OCI-LY7 (cell line): Measurements from ENCODE around the gene HES7. TPM values are rescaled to one million over a fixed set of nuclear protein-coding genes. Genes with fewer than 3 reads are reported as not detected.

ENCODE experiments used
- BruUV-seq: library from RNA; stranded (reverse); fragments of 400-500 nt; replicated peaks from 2 replicates; lab custom pipeline; 2021; lab: Mats Ljungman, UMichigan
- CTCF ChIA-PET: fragments of 300-600 bp; sonication (Branson Sonifier 250); formaldehyde crosslinking; loops from one replicate; lab custom pipeline; 2022; ENCODE audit warnings: antibody characterized with exemption; ENCODE audit not compliant: unreplicated experiment; lab: Charles Lee
- POLR2A ChIA-PET: fragments of 300-600 bp; sonication (Branson Sonifier 250); formaldehyde crosslinking; loops from one replicate; lab custom pipeline; 2022; ENCODE audit warnings: antibody characterized with exemption; lab: Charles Lee
- DNase-seq: peaks from one replicate; pipeline ENCODE4 v3.0.0-alpha.2; 2015; ENCODE audit warnings: low spot score
- H2AFZ ChIP-seq: fragments of 200-600 bp; sonication (generic), shearing (Covaris generic); 2 replicates; pipeline ENCODE4 v1.6.1; 2014; ENCODE audit warnings: mild to moderate bottlenecking, antibody characterized with exemption, low read length, moderate library complexity
- H3K27ac ChIP-seq: fragments of 200-600 bp; sonication (generic); 2 replicates; pipeline ENCODE4 v1.5.1; 2014; ENCODE audit warnings: mixed run types, low read depth, mild to moderate bottlenecking, moderate library complexity, low read length, inconsistent platforms; ENCODE audit not compliant: poor library complexity, severe bottlenecking
- H3K36me3 ChIP-seq: fragments of 200-600 bp; sonication (generic); 2 replicates; pipeline ENCODE4 v1.6.1; 2014; ENCODE audit warnings: mild to moderate bottlenecking, antibody characterized with exemption, low read length, moderate library complexity, mixed read lengths; ENCODE audit not compliant: insufficient read depth
- H3K4me1 ChIP-seq: fragments of 200-600 bp; sonication (generic); 2 replicates; pipeline ENCODE4 v1.5.1; 2014; ENCODE audit warnings: mild to moderate bottlenecking, low read length; ENCODE audit not compliant: insufficient read depth, poor library complexity, severe bottlenecking
- H3K4me2 ChIP-seq: fragments of 200-600 bp; sonication (generic); 2 replicates; pipeline ENCODE4 v1.6.1; 2014; ENCODE audit warnings: mild to moderate bottlenecking, low read length
- H3K4me3 ChIP-seq: fragments of 200-600 bp; sonication (generic); 2 replicates; pipeline ENCODE4 v1.5.1; 2014; ENCODE audit warnings: mild to moderate bottlenecking, low read depth, low read length; ENCODE audit not compliant: poor library complexity, severe bottlenecking
- H3K79me2 ChIP-seq: fragments of 200-600 bp; sonication (generic); 2 replicates; pipeline ENCODE4 v1.6.1; 2016; ENCODE audit warnings: low read depth, mild to moderate bottlenecking, low read length, moderate library complexity, mixed read lengths; ENCODE audit not compliant: insufficient read depth
- H3K9me2 ChIP-seq: fragments of 200-600 bp; sonication (generic); 2 replicates; pipeline ENCODE4 v1.6.1; 2016; ENCODE audit warnings: mild to moderate bottlenecking, low read length, mixed read lengths; ENCODE audit not compliant: insufficient read depth
- H3K9me3 ChIP-seq: fragments of 200-600 bp; sonication (generic); 2 replicates; pipeline ENCODE4 v1.6.1; 2014; ENCODE audit warnings: mild to moderate bottlenecking, mixed run types, low read length, mixed read lengths
- H4K20me1 ChIP-seq: fragments of 200-600 bp; sonication (generic); 2 replicates; pipeline ENCODE4 v1.6.1; 2014; ENCODE audit warnings: mild to moderate bottlenecking, antibody characterized with exemption, low read length, moderate library complexity, mixed read lengths; ENCODE audit not compliant: insufficient read depth
- CTCF ChIP-seq: fragments of 200-600 bp; sonication (generic); conservative IDR thresholded peaks from 2 replicates; pipeline ENCODE4 v1.5.1; 2014; ENCODE audit warnings: mild to moderate bottlenecking, antibody characterized with exemption, low read length, moderate library complexity, mixed read lengths
- EZH2phosphoT487 ChIP-seq: fragments of 200-600 bp; sonication (generic); IDR thresholded peaks from 2 replicates; pipeline ENCODE4 v1.6.1; 2018; ENCODE audit warnings: low read depth, borderline replicate concordance, mild to moderate bottlenecking, mixed run types, antibody characterized with exemption, low read length, moderate library complexity, mixed read lengths
- intact Hi-C: fragments of 100-400 bp; cut with micrococcal nuclease; formaldehyde crosslinking; loops from one replicate; pipeline ENCODE4 v1.10.0; 2022; ENCODE audit not compliant: unreplicated experiment
- total RNA-seq, 2 experiments: library from RNA; depleted of rRNA in 1 of 2; stranded (reverse); fragments of >200 nt in 1 of 2; shearing (Covaris generic) in 1 of 2; gene quantifications; 2 replicates each; pipeline ENCODE4 v1.2.3, GENCODE V29; 2014 to 2022

HES7 gene
- total RNA-seq, 2 experiments from 2014 or later, result 0.44 to 5.8 TPM

DNA sequence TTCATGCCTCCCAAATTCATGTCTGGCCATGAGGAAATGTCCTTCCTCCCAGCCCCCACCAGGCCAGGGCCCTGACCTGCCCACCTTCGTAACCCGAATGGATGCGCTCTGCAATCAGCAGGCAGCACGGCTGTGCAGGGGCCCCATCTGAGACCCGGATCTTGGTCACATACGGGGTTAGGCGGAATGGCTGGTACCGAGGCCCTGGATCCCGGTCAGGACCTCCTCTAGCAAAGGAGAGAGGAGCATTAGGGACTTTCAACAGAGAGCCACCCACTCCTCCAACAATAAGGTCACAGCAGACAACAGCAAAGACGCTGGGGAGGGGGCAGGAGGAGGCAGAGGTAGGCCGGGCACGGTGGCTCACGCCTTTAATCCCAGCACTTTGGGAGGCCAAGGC lies 24.7 kb upstream of the HES7 start:
- no peaks in the 10 kb centered on the region for H3K9me3 ChIP-seq
- H3K4me3 ChIP-seq, result no peak overlapping the region
- no peaks in the 10 kb centered on the region; the same call in 1 of the 2 replicates for H4K20me1 ChIP-seq
- H2AFZ ChIP-seq, result no peak overlapping the region
- ChIA-PET CTCF (no interaction called here), POLR2A (interaction anchor here (1.0 kb wide), 1 partner anchor 15 kb away, joined by 3 read pairs; no protein-coding TSS in a partner anchor)
- no peak for DNase-seq
- H3K4me1 ChIP-seq, result peaks cover 22% of the 10 kb centered on the region
- peaks cover 65% of the 10 kb centered on the region for H3K36me3 ChIP-seq
- TF ChIP-seq CTCF (no peak), EZH2phosphoT487 (no peak)
- peaks cover 12% of the 10 kb centered on the region; the same call in 1 of the 2 replicates for H3K79me2 ChIP-seq
- H3K4me2 ChIP-seq, result no peak overlapping the region
- H3K9me2 ChIP-seq, result no peaks in the 10 kb centered on the region
- H3K27ac ChIP-seq, result no peak overlapping the region
- intact Hi-C loops, result no loop called here
- BruUV-seq, result no TSS peak

- H3K27ac ChIP-seq, result no peak overlapping the region
- DNase-seq, result no peak
- BruUV-seq, result no TSS peak
- no peak overlapping the region for H3K4me2 ChIP-seq
- H3K4me3 ChIP-seq, result no peak overlapping the region
- intact Hi-C loops, result no loop called here
- H3K4me1 ChIP-seq, result peaks cover 16% of the 10 kb centered on the region
- H3K9me2 ChIP-seq, result no peaks in the 10 kb centered on the region
- no peaks in the 10 kb centered on the region; the same call in 1 of the 2 replicates for H4K20me1 ChIP-seq
- no peak overlapping the region for H2AFZ ChIP-seq
- H3K9me3 ChIP-seq, result no peaks in the 10 kb centered on the region
- H3K36me3 ChIP-seq, result peaks cover 65% of the 10 kb centered on the region
- TF ChIP-seq CTCF, result no peak
- TF ChIP-seq EZH2phosphoT487, result no peak
- ChIA-PET CTCF (no interaction called here), POLR2A (interaction anchor here (0.6 to 1.0 kb wide), 2 partner anchors 14 to 160 kb away, joined by 3 read pairs; no protein-coding TSS in a partner anchor)
- H3K79me2 ChIP-seq, result peaks cover 8% of the 10 kb centered on the region; the same call in 1 of the 2 replicates
Measured at GRCh38 chr17:8147805-8148404, 24.0 kb upstream of the HES7 start.
